Stimulated activated naive B cell treated with anti-CD40 and anti-IgM and Interleukin-4, amounts not matched to agents 10 μg/mL and 1 μg/mL and 100 μg/mL, for 72 hours (primary cell): ENCODE results near the gene MPC2.
A peak's percentile ranks its signal among the peaks of the same experiment; 100 is the strongest.

Experiments used
- ATAC-seq, 2 donors: fragments of 150-1000 bp; cut with Tn5 transposase; replicated peaks; 2 replicates each; pipeline ENCODE4 v1.10.0; 2021; ENCODE audit warnings: moderate library complexity in 1 of 2
- DNase-seq: peaks from one replicate; pipeline ENCODE4 v3.0.0; 2021
- H3K27ac Mint-ChIP-seq: one replicate; pipeline ENCODE4 v1.8.0; 2022; ENCODE audit warnings: mild to moderate bottlenecking, mixed read lengths
- H3K27me3 Mint-ChIP-seq, 2 donors: one replicate each; pipeline ENCODE4 v1.8.0; 2022; ENCODE audit warnings: mixed read lengths in 2 of 2
- H3K36me3 Mint-ChIP-seq, 2 donors: one replicate each; pipeline ENCODE4 v1.8.0; 2022; ENCODE audit warnings: mixed read lengths in 2 of 2, mild to moderate bottlenecking in 1 of 2
- H3K4me1 Mint-ChIP-seq, 2 donors: one replicate each; pipeline ENCODE4 v1.8.0; 2022; ENCODE audit warnings: mixed read lengths in 2 of 2, mild to moderate bottlenecking in 1 of 2
- H3K4me3 Mint-ChIP-seq, 2 donors: one replicate each; pipeline ENCODE4 v1.8.0; 2022; ENCODE audit warnings: mild to moderate bottlenecking in 2 of 2, mixed read lengths in 2 of 2, moderate library complexity in 1 of 2
- H3K9me3 Mint-ChIP-seq, 2 donors: one replicate each; pipeline ENCODE4 v1.8.0; 2022; ENCODE audit warnings: mixed read lengths in 2 of 2, mild to moderate bottlenecking in 1 of 2

MPC2 gene

GRCh38 chr1:167926486-167926997 lies 10.3 kb downstream of the MPC2 start:
- peaks cover 7 to 22% of the 10 kb centered on the region in 2 donors for H3K4me1 Mint-ChIP-seq
- ATAC-seq (no peak), DNase-seq (no peak)
- no peaks in the 10 kb centered on the region for H3K9me3 Mint-ChIP-seq
- peaks cover 3 to 8% of the 10 kb centered on the region in 2 donors for H3K36me3 Mint-ChIP-seq
- no peak overlapping the region for H3K27ac Mint-ChIP-seq
- H3K4me3 Mint-ChIP-seq = no peak overlapping the region
- no peaks in the 10 kb centered on the region for H3K27me3 Mint-ChIP-seq

GRCh38 chr1:167924543-167925231 lies 12.2 kb downstream of the MPC2 start:
- H3K9me3 Mint-ChIP-seq = no peaks in the 10 kb centered on the region
- H3K4me1 Mint-ChIP-seq = peaks cover 7 to 19% of the 10 kb centered on the region in 2 donors
- H3K27me3 Mint-ChIP-seq = no peaks in the 10 kb centered on the region
- H3K27ac Mint-ChIP-seq = no peak overlapping the region
- ATAC-seq (no peak), DNase-seq (no peak)
- peaks cover 3 to 8% of the 10 kb centered on the region in 2 donors for H3K36me3 Mint-ChIP-seq
- no peak overlapping the region for H3K4me3 Mint-ChIP-seq

GRCh38 chr1:167924102-167924501 lies 12.8 kb downstream of the MPC2 start:
- Mint-ChIP-seq H3K27ac (no peak overlapping the region), H3K4me1 (peaks cover 7 to 18% of the 10 kb centered on the region in 2 donors), H3K4me3 (no peak overlapping the region), H3K36me3 (peaks cover 5 to 8% of the 10 kb centered on the region in 2 donors), H3K27me3 (no peaks in the 10 kb centered on the region), H3K9me3 (no peaks in the 10 kb centered on the region)
- DNase-seq = no peak
- no peak for ATAC-seq

- Mint-ChIP-seq H3K9me3 (no peaks in the 10 kb centered on the region), H3K4me1 (peaks cover 7 to 18% of the 10 kb centered on the region in 2 donors), H3K27ac (no peak overlapping the region), H3K27me3 (no peaks in the 10 kb centered on the region), H3K4me3 (no peak overlapping the region), H3K36me3 (peaks cover 5 to 8% of the 10 kb centered on the region in 2 donors)
- ATAC-seq (no peak), DNase-seq (no peak)
Measured at GRCh38 chr1:167923324-167924056, 13.4 kb downstream of the MPC2 start.

DNA sequence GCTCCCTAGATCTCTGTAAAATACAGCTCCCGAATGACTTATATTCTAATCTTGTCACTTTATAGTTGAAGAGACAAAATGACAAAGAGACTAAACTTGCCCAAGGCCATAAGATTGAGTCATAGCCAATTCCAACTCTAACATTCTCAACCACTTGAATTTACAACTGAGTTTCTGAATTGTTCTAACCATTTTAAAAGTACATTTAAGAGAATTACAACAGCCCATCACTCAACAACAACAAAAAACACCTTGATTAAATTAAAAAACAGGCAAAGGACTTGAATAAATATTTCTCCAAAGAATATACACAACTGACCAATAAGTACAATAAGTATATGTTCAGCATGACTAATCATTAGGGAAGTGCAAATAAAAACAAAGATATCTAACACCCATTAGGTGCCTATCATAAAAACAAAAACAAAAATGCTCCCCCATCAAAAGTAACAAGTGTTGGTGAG lies 14.2 kb downstream of the MPC2 start:
- ATAC-seq (no peak), DNase-seq (no peak)
- H3K4me1 Mint-ChIP-seq = peaks cover 7 to 15% of the 10 kb centered on the region in 2 donors
- no peaks in the 10 kb centered on the region for H3K9me3 Mint-ChIP-seq
- H3K27me3 Mint-ChIP-seq = no peaks in the 10 kb centered on the region
- H3K4me3 Mint-ChIP-seq = no peak overlapping the region
- no peak overlapping the region for H3K27ac Mint-ChIP-seq
- peaks cover 5 to 12% of the 10 kb centered on the region in 2 donors for H3K36me3 Mint-ChIP-seq

- Mint-ChIP-seq H3K4me3 (no peak overlapping the region), H3K4me1 (peaks cover 4 to 9% of the 10 kb centered on the region in 2 donors), H3K36me3 (peaks cover 7 to 14% of the 10 kb centered on the region in 2 donors), H3K27me3 (no peaks in the 10 kb centered on the region), H3K9me3 (no peaks in the 10 kb centered on the region), H3K27ac (no peak overlapping the region)
- ATAC-seq = no peak
- DNase-seq = no peak
Measured at GRCh38 chr1:167922023-167922422, 14.8 kb downstream of the MPC2 start.

GRCh38 chr1:167916766-167917511 lies 19.9 kb downstream of the MPC2 start:
- DNase-seq (no peak), ATAC-seq (no peak)
- no peaks in the 10 kb centered on the region for H3K4me1 Mint-ChIP-seq
- no peaks in the 10 kb centered on the region for H3K27me3 Mint-ChIP-seq
- H3K9me3 Mint-ChIP-seq = no peaks in the 10 kb centered on the region
- H3K4me3 Mint-ChIP-seq = no peak overlapping the region
- no peak overlapping the region for H3K27ac Mint-ChIP-seq
- peaks cover 13 to 14% of the 10 kb centered on the region in 2 donors for H3K36me3 Mint-ChIP-seq

DNA sequence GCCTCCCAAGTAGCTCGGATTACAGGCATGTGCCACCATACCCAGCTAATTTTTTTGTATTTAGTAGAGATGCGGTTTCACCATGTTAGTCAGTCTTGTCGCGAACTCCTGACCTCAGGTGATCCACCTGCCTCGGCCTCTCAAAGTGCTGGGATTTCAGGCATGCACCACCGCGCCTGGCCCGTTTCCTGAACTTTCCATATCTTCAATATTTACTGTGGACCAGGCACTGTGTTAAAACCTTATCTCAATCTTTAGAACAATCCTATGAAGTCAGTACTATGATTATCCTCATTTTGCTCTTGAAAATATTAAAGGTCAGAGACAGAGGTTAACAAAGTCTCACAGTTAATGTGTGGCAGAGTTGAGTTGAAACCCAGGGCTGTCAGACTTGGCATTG lies 21.3 kb downstream of the MPC2 start:
- H3K36me3 Mint-ChIP-seq = peaks cover 13 to 14% of the 10 kb centered on the region in 2 donors

GRCh38 chr1:167913895-167914496 lies 22.9 kb downstream of the MPC2 start, which contains the start of gene ADCY10:
TSS of gene ADCY10 (minus strand) at chr1:167914134. CDS start at chr1:167905140, 8,994 bp downstream.
- H3K4me3 Mint-ChIP-seq = no peak within 1 kb of the TSS

More for the DNA sequence above, 21.3 kb downstream of the MPC2 start:
- Mint-ChIP-seq H3K4me1 (no peaks in the 10 kb centered on the region), H3K27me3 (no peaks in the 10 kb centered on the region), H3K9me3 (peaks cover 0 to 1% of the 10 kb centered on the region in 2 donors), H3K27ac (no peak overlapping the region), H3K4me3 (no peak overlapping the region)
- ATAC-seq = no peak
- no peak for DNase-seq

GRCh38 chr1:167912294-167912693 lies 24.6 kb downstream of the MPC2 start:
- Mint-ChIP-seq H3K27me3 (no peaks in the 10 kb centered on the region), H3K27ac (no peak overlapping the region), H3K9me3 (peaks cover 6 to 7% of the 10 kb centered on the region in 2 donors), H3K36me3 (peaks cover 16 to 20% of the 10 kb centered on the region in 2 donors), H3K4me3 (no peak overlapping the region), H3K4me1 (peaks cover 0 to 1% of the 10 kb centered on the region in 2 donors)
- DNase-seq (no peak), ATAC-seq (no peak)

More at GRCh38 chr1:167913895-167914496, 22.9 kb downstream of the MPC2 start, which contains the start of gene ADCY10:
- ATAC-seq = no peak
- Mint-ChIP-seq H3K4me1 (peaks cover 0 to 1% of the 10 kb centered on the region in 2 donors), H3K9me3 (peaks cover 6 to 7% of the 10 kb centered on the region in 2 donors), H3K27ac (no peak within 1 kb of the TSS), H3K27me3 (no peaks in the 10 kb centered on the region), H3K36me3 (peaks cover 20% of the 10 kb centered on the region in 2 donors)
- no peak for DNase-seq

DNA sequence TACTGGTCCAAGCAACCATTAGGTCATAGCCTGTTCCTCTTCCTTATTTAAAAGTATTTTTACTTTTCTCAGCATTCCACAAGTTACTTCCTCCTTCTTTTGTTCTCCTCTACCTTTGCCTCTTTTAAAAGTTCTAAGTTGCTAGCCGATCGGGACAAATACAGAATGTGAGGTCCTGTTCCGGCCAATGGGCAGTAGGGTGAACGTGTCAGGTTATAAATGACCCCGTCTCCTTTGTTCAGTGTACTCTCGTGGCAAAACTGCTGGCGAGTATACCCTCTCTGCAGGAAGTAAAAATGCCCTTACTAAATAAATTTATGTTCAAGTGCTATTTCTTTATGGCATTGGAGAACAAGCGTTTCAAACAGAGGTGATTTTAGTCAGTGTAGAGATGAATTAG lies 25.5 kb downstream of the MPC2 start:
- Mint-ChIP-seq H3K27ac (no peak overlapping the region), H3K4me1 (peaks cover 0 to 1% of the 10 kb centered on the region in 2 donors), H3K27me3 (no peaks in the 10 kb centered on the region), H3K9me3 (peaks cover 6 to 7% of the 10 kb centered on the region in 2 donors), H3K36me3 (peaks cover 11 to 18% of the 10 kb centered on the region in 2 donors), H3K4me3 (no peak overlapping the region)
- DNase-seq = no peak
- ATAC-seq = no peak

- Mint-ChIP-seq H3K27ac (no peak overlapping the region), H3K4me3 (no peak overlapping the region), H3K9me3 (peaks cover 6 to 7% of the 10 kb centered on the region in 2 donors), H3K36me3 (peaks cover 8 to 14% of the 10 kb centered on the region in 2 donors), H3K27me3 (no peaks in the 10 kb centered on the region), H3K4me1 (peaks cover 0 to 1% of the 10 kb centered on the region in 2 donors)
- ATAC-seq = no peak
- no peak for DNase-seq
Measured at GRCh38 chr1:167910530-167910929, 26.3 kb downstream of the MPC2 start.

GRCh38 chr1:167909691-167910180 lies 27.1 kb downstream of the MPC2 start:
- H3K9me3 Mint-ChIP-seq = peaks cover 6 to 7% of the 10 kb centered on the region in 2 donors
- no peaks in the 10 kb centered on the region for H3K27me3 Mint-ChIP-seq
- no peak overlapping the region for H3K4me3 Mint-ChIP-seq
- peaks cover 6 to 11% of the 10 kb centered on the region in 2 donors for H3K36me3 Mint-ChIP-seq
- DNase-seq = no peak
- peak; percentile 77 to 82 for ATAC-seq
- peaks cover 0 to 1% of the 10 kb centered on the region in 2 donors for H3K4me1 Mint-ChIP-seq
- no peak overlapping the region for H3K27ac Mint-ChIP-seq
